Adrenal gland (tissue), 12 donors: ENCODE data around the gene MBOAT1. TPM values are rescaled to one million over a fixed set of nuclear protein-coding genes. Genes with fewer than 3 reads are reported as not detected.
"Not testable (repeated sequence)": the region's sequence is repeated elsewhere in the genome, so short reads cannot be mapped to it uniquely, and the experiment has no call there.

Experiments used
- DNase-seq, 7 donors: peaks; one replicate each; pipeline ENCODE4 v3.0.0-alpha.2; 2019 to 2020
- H3K27ac ChIP-seq, 5 donors: fragments of 200-600 bp; sonication (generic) in 4 of 5; 1 replicate in 3 of 5; 2 replicates in 2 of 5; pipeline versions ENCODE4 v1.5.1 to v1.8.0; 2016 to 2020; ENCODE audit warnings: mild to moderate bottlenecking in 1 of 5
- H3K27me3 ChIP-seq: fragments of 200-600 bp; 2 replicates; pipeline ENCODE4 v1.8.0; 2021
- H3K36me3 ChIP-seq, 2 donors: fragments of 200-600 bp; replicated peaks in 1 of 2; 1 replicate in 1 of 2; 2 replicates in 1 of 2; pipeline versions ENCODE4 v1.5.1 to v1.8.0; 2018 to 2022
- H3K4me1 ChIP-seq, 2 donors: fragments of 200-600 bp; replicated peaks in 1 of 2; 1 replicate in 1 of 2; 2 replicates in 1 of 2; pipeline versions ENCODE4 v1.5.1 to v1.8.0; 2018 to 2021
- H3K4me3 ChIP-seq, 4 donors: fragments of 200-600 bp; sonication (generic) in 3 of 4; one replicate each; pipeline ENCODE4 v1.5.1; 2016 to 2018
- H3K9me3 ChIP-seq, 3 donors: fragments of 200-600 bp; sonication (generic) in 1 of 3; replicated peaks in 1 of 3; 1 replicate in 2 of 3; 2 replicates in 1 of 3; pipeline versions ENCODE4 v1.5.1 to v1.8.0; 2016 to 2021
- CTCF ChIP-seq, 6 experiments: fragments of 450-650 bp in 4 of 6; fragments of 200-600 bp in 2 of 6; sonication (generic) in 1 of 6; IDR thresholded peaks; 1 replicate in 5 of 6; 2 replicates in 1 of 6; pipeline versions ENCODE4 v1.5.1 to v1.8.0; 2016 to 2021; ENCODE audit warnings: antibody characterized with exemption in 6 of 6, mild to moderate bottlenecking in 2 of 6, moderate library complexity in 1 of 6
- POLR2A ChIP-seq, 2 donors: fragments of 450-650 bp; IDR thresholded peaks; one replicate each; pipeline ENCODE4 v1.6.1; 2017; ENCODE audit warnings: antibody characterized with exemption in 2 of 2, mild to moderate bottlenecking in 2 of 2, moderate library complexity in 1 of 2
- WGBS, 4 donors: extraction: QIAGEN DNeasy Blood & Tissue Kit in 2 of 4; methylation state at CpG; one replicate each; pipeline versions ENCODE4 v1.1.5 to v1.1.7; 2013 to 2017; 5-methylcytosine and 5-hydroxymethylcytosine counted together
- intact Hi-C, 2 donors: fragments of 100-400 bp; cut with DNase I; formaldehyde crosslinking; loops; one replicate each; pipeline versions ENCODE4 v1.14.1 to v1.15.0; 2022 to 2023
- polyA plus RNA-seq, 3 donors: library from polyadenylated mRNA; stranded (reverse); fragments of 200-250 nt in 2 of 3; fragments of 350-450 nt in 1 of 3; fragmentation: Illumina TruSeq in 1 of 3; extraction: RNeasy Lipid Tissue Mini Kit (QIAGEN cat#74804) in 1 of 3; gene quantifications; one replicate each; pipeline ENCODE4 v1.2.3, GENCODE V29; 2013 to 2014
- total RNA-seq, 9 donors: library from RNA; depleted of rRNA in 4 of 9; stranded (reverse); fragments of >200 nt in 4 of 9; fragments of 120-200 nt in 1 of 9; fragmentation: NEBNext Ultra II Directional in 1 of 9; extraction: Animal tissue kit (Norgen Biotek cat#: 25700) in 1 of 9; gene quantifications; one replicate each; pipeline versions ENCODE4 v1.1.0 to v1.2.4, GENCODE V29; 2013 to 2023
- donor health status: healthy with polysubstance abuse.
- donor health status: Bipolar disorder and iron deficiency.
- donor health status: DM: yes; HTN: yes; CAD: no.
- donor health status: DM: no; HTN: no; CAD: no.
- donor health status: DM: no; HTN: no; CAD: no.
- donor health status: DM: yes; HTN: yes; CAD: no.

Gene MBOAT1
- total and polyA plus RNA-seq, 12 donors: 1.5 to 18.9 (median 7.4) TPM

- 79 to 80% (median 80%) methylated on average over 6 of the region's 6 CpGs for WGBS, 4 donors
- Histone ChIP-seq H3K4me1 (no peaks in the 10 kb centered on the region), H3K27me3 (no peaks in the 10 kb centered on the region), H3K27ac (no peak overlapping the region), H3K36me3 (no peaks in the 10 kb centered on the region), H3K9me3 (no peaks in the 10 kb centered on the region), H3K4me3 (no peak overlapping the region)
- no peak for DNase-seq
- TF ChIP-seq POLR2A (IDR thresholded peaks at IDR 0.05): no peak
- TF ChIP-seq CTCF (IDR thresholded peaks at IDR 0.05): no peak
- intact Hi-C loops: no loop called here
Observed at GRCh38 chr6:20252311-20252710, 40.0 kb upstream of the MBOAT1 start.

DNA sequence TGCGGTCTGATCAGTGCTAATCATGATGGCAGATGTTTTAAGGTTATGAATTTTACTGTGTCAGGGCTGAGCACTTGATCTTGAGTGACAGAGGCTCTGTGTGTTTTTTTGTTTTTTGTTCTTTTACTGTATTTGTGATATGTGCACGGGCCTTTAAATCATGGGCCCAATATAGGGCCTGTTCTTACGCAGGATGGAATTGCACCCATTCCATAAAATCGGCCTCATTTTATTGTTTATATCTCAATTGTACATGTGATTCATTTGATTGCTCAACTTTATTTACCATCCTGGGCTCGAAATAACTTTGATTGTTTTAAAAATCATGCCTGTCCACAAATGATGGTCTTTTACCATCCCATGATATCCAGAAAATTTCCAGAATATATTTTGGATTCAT lies 39.3 kb upstream of the MBOAT1 start:
- intact Hi-C loops: no loop called here
- no peak for TF ChIP-seq POLR2A (IDR thresholded peaks at IDR 0.05)
- no peak for TF ChIP-seq CTCF (IDR thresholded peaks at IDR 0.05)
- Histone ChIP-seq H3K27ac (no peak overlapping the region), H3K36me3 (no peaks in the 10 kb centered on the region), H3K9me3 (no peaks in the 10 kb centered on the region), H3K27me3 (no peaks in the 10 kb centered on the region), H3K4me3 (no peak overlapping the region), H3K4me1 (no peaks in the 10 kb centered on the region)
- WGBS, 4 donors: 72 to 78% (median 76%) methylated on average over 5 of the region's 5 CpGs
- no peak for DNase-seq

DNA sequence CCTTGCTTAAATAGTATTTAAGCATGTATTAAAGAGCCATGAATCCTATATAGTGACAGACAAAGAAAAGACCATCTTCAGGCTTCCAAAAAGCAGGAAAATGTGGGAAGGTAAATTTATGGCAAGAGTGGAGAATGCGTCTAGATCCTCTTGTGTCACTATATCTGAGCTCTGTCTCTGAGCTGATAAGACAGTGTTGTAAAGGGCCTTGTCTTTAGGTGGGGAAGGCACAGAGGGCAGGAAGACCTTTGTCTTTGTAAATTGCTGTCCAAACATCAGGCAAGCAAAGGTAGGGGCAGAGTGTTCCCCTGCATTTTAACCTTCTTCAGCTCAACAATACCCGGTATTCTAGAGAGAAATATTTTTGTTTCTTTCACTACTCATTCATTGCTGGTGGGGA lies 33.9 kb upstream of the MBOAT1 start:
- Histone ChIP-seq H3K27me3 (no peaks in the 10 kb centered on the region), H3K27ac (no peak overlapping the region), H3K9me3 (no peaks in the 10 kb centered on the region), H3K36me3 (no peaks in the 10 kb centered on the region), H3K4me1 (no peaks in the 10 kb centered on the region), H3K4me3 (no peak overlapping the region)
- intact Hi-C loops: no loop called here
- TF ChIP-seq POLR2A (IDR thresholded peaks at IDR 0.05) (no peak), CTCF (IDR thresholded peaks at IDR 0.05) (no peak)
- DNase-seq: no peak
- WGBS, 4 donors: 51 to 75% (median 70%) methylated on average over 2 of the region's 2 CpGs

DNA sequence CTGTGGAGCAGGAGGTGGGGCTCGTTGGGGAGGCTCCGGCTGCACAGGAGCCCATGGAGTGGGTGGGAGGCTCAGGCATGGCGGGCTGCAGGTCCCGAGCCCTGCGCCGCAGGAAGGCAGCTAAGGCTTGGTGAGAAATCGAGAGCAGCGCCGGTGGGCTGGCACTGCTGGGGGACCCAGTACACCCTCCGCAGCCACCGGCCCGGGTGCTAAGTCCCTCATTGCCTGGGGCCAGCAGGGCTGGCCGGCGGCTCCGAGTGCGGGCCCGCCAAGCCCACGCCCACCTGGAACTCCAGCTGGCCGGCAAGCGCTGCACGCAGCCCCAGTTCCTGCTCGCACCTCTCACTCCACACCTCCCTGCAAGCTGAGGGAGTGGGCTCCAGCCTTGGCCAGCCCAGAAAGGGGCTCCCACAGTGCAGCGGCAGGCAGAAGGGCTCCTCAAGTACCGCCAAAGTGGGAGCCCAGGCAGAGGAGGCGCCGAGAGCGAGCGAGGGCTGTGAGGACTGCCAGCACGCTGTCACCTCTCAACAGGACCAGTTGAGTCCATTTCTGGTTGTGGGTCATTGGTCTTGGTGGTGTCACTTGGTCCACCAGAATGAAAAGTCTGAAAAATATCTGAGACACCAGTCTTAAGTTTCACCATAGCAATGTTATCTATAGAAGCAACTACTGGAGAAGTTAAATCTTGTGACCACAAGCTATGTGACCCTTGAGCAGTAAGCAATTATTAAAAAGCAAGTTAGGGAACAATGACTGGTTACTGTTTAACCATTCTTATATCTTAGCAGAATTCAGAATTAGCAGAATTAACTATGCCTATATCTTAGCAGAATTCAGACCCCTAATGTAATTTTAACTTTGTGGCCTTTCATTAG lies 32.8 kb upstream of the MBOAT1 start:
- H3K27ac ChIP-seq, H3K36me3 ChIP-seq, H3K4me1 ChIP-seq, H3K4me3 ChIP-seq, H3K9me3 ChIP-seq, DNase-seq, intact Hi-C loops, H3K27me3 ChIP-seq: not testable (repeated sequence)
- WGBS, 4 donors: 95 to 98% (median 96%) methylated on average over 8 to 29 of the region's 29 CpGs

- no peak for DNase-seq
- Histone ChIP-seq H3K4me1 (no peaks in the 10 kb centered on the region), H3K36me3 (no peaks in the 10 kb centered on the region), H3K9me3 (no peaks in the 10 kb centered on the region), H3K4me3 (no peak overlapping the region), H3K27me3 (no peaks in the 10 kb centered on the region), H3K27ac (no peak overlapping the region)
- TF ChIP-seq CTCF (IDR thresholded peaks at IDR 0.05): no peak
- TF ChIP-seq POLR2A (IDR thresholded peaks at IDR 0.05): no peak
- WGBS, 4 donors: 84 to 95% (median 93%) methylated on average over 1 of the region's 1 CpG
- intact Hi-C loops: no loop called here
Observed at GRCh38 chr6:20243288-20243687, 31.0 kb upstream of the MBOAT1 start.
